ENCODE data around the gene RPLP1.

DNA sequence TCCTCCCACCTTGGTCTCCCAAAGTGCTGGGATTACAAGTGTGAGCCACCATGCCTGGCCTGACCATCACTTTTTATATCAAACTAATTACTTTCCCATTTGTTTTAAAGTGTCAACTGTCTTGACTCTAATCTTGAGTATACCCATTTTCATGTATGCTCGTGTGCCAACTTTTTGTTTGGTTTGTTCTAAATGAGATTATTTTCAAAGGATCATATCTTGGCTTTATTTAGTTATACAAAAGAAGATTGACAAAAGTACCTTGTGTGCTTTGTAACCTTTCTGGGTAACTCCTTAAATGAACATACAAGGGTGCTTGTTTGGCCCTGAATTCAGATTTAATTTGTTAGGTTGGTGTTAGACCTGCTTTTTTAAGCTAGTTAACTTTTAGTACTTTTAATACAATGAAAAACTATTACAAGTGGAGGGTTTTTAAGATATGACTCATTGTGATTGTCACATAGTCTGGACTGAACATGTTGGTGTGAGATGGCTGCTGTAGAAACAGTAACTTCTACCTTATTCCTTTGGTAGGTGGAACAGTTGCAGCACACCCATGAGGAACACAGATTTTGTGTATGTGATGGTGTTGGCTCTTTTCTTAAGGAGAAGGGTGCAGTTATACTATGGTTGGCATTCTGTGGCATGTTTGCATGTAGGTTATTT is 27.7 kb upstream of the RPLP1 start:
- TF ChIP-seq EZH2 (IDR thresholded peaks at IDR 0.05; ENCODE audit: low read length), result no peak
- TF ChIP-seq, protein P1, sequence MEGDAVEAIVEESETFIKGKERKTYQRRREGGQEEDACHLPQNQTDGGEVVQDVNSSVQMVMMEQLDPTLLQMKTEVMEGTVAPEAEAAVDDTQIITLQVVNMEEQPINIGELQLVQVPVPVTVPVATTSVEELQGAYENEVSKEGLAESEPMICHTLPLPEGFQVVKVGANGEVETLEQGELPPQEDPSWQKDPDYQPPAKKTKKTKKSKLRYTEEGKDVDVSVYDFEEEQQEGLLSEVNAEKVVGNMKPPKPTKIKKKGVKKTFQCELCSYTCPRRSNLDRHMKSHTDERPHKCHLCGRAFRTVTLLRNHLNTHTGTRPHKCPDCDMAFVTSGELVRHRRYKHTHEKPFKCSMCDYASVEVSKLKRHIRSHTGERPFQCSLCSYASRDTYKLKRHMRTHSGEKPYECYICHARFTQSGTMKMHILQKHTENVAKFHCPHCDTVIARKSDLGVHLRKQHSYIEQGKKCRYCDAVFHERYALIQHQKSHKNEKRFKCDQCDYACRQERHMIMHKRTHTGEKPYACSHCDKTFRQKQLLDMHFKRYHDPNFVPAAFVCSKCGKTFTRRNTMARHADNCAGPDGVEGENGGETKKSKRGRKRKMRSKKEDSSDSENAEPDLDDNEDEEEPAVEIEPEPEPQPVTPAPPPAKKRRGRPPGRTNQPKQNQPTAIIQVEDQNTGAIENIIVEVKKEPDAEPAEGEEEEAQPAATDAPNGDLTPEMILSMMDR (optimal IDR thresholded peaks at IDR 0.05 in 1 of 3, IDR thresholded peaks at IDR 0.05 in 1 of 3, conservative IDR thresholded peaks at IDR 0.05 in 1 of 3; ENCODE audit: extremely low read depth in 1 of 3, insufficient read depth in 2 of 3, low read length in 3 of 3), result no peak
